Cardiac septum (tissue), 1 donor: ENCODE results near the gene CERKL. TPM values are rescaled to one million over a fixed set of nuclear protein-coding genes. Genes with fewer than 3 reads are reported as not detected.

ENCODE experiments used
- DNase-seq: peaks from one replicate; pipeline ENCODE4 v3.0.0-alpha.2; 2020; ENCODE audit warnings: low spot score
- intact Hi-C: fragments of 100-400 bp; cut with DNase I; formaldehyde crosslinking; loops from one replicate; pipeline ENCODE4 v1.14.0; 2022
- total RNA-seq: library from RNA; stranded (reverse); fragmentation: NEBNext Ultra II Directional; extraction: Animal tissue kit (Norgen Biotek cat#: 25700); gene quantifications from one replicate; pipeline ENCODE4 v1.2.1, GENCODE V29; 2021
- donor health status: DM: no; HTN: no; CAD: no.

Gene CERKL
- total RNA-seq, 1 donor from 2014 or later = 0.11 TPM

- intact Hi-C loops = no loop called here
- DNase-seq = no peak
These were observed 116.5 kb downstream of the CERKL start for GRCh38 chr2:181540421-181540820.

- intact Hi-C loops = no loop called here
- no peak for DNase-seq
These were observed 120.2 kb downstream of the CERKL start for GRCh38 chr2:181536730-181537129.

- intact Hi-C loops = no loop called here
- DNase-seq = no peak
These were observed 128.5 kb downstream of the CERKL start for GRCh38 chr2:181528441-181528840.

GRCh38 chr2:181527058-181527457, 129.8 kb downstream of the CERKL start:
- DNase-seq = no peak
- intact Hi-C loops = no loop called here

GRCh38 chr2:181526014-181526413, 130.9 kb downstream of the CERKL start:
- no peak for DNase-seq
- intact Hi-C loops = no loop called here

- intact Hi-C loops = no loop called here
- DNase-seq = no peak
These were observed 133.1 kb downstream of the CERKL start for GRCh38 chr2:181523756-181524155.

GRCh38 chr2:181520253-181520652, 136.7 kb downstream of the CERKL start:
- no peak for DNase-seq
- intact Hi-C loops = no loop called here

GRCh38 chr2:181517685-181518301, 139.1 kb downstream of the CERKL start:
- intact Hi-C loops = no loop called here

GRCh38 chr2:181516992-181517391, 139.9 kb downstream of the CERKL start:
- intact Hi-C loops = no loop called here
- DNase-seq = no peak

More at GRCh38 chr2:181517685-181518301, 139.1 kb downstream of the CERKL start:
- DNase-seq = no peak

- intact Hi-C loops = no loop called here
- no peak for DNase-seq
These were observed 141.2 kb downstream of the CERKL start for GRCh38 chr2:181515719-181516118.

- intact Hi-C loops = no loop called here
- DNase-seq = no peak
These were observed 156.7 kb downstream of the CERKL start for GRCh38 chr2:181500201-181500600.

- intact Hi-C loops = no loop called here
- no peak for DNase-seq
These were observed 157.7 kb downstream of the CERKL start for GRCh38 chr2:181499231-181499630.

Other genes with a start within 250 kb of the CERKL start
- 3.4 TPM for gene ITGA4, start 199.7 kb downstream of the CERKL start, total RNA-seq
- gene NEUROD1, start 23.4 kb upstream of the CERKL start, total RNA-seq = not detected
- gene ITPRID2, start 234.6 kb upstream of the CERKL start, total RNA-seq = 80.8 TPM